ENCODE data around the gene NAA80.

DNA sequence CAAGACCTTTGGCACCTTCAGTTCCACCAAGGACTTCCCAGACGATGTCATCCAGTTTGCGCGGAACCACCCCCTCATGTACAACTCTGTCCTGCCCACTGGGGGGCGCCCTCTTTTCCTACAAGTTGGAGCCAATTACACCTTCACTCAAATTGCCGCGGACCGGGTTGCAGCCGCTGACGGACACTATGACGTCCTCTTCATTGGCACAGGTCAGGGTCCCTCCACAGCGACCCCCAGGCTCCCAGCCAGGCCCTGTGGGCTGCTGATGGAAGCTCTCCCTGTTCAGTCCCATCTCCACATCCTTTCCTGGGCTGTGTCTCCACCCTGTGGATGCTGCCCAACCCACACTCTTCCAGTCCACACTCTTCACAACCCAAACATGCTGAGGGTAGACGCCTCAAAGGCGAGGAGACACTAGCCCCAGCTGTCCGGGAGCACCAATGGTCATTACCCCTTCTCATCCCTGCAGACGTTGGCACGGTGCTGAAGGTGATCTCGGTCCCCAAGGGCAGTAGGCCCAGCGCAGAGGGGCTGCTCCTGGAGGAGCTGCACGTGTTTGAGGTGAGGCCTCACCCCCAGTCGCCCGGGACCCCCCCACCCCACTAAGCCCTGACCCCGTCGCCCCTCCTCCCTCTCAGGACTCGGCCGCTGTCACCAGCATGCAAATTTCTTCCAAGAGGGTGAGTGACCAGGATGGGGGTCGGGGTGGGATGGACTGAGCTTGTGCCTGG is 24.7 kb downstream of the NAA80 start:
- TF ChIP-seq, protein P1, sequence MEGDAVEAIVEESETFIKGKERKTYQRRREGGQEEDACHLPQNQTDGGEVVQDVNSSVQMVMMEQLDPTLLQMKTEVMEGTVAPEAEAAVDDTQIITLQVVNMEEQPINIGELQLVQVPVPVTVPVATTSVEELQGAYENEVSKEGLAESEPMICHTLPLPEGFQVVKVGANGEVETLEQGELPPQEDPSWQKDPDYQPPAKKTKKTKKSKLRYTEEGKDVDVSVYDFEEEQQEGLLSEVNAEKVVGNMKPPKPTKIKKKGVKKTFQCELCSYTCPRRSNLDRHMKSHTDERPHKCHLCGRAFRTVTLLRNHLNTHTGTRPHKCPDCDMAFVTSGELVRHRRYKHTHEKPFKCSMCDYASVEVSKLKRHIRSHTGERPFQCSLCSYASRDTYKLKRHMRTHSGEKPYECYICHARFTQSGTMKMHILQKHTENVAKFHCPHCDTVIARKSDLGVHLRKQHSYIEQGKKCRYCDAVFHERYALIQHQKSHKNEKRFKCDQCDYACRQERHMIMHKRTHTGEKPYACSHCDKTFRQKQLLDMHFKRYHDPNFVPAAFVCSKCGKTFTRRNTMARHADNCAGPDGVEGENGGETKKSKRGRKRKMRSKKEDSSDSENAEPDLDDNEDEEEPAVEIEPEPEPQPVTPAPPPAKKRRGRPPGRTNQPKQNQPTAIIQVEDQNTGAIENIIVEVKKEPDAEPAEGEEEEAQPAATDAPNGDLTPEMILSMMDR (IDR thresholded peaks at IDR 0.05; ENCODE audit: poor library complexity, severe bottlenecking): peak; percentile 69
- TF ChIP-seq EZH2 (IDR thresholded peaks at IDR 0.05; ENCODE audit: borderline replicate concordance, insufficient read depth, low read length, poor library complexity, severe bottlenecking): no peak
- TF ChIP-seq POLR2AphosphoS5 (IDR thresholded peaks at IDR 0.05): no peak
- TF ChIP-seq EP300 (conservative IDR thresholded peaks at IDR 0.05; ENCODE audit: poor library complexity, severe bottlenecking): no peak
- peak; percentile 62 for TF ChIP-seq SMC3 (conservative IDR thresholded peaks at IDR 0.05; ENCODE audit: poor library complexity)
- TF ChIP-seq, protein P2, sequence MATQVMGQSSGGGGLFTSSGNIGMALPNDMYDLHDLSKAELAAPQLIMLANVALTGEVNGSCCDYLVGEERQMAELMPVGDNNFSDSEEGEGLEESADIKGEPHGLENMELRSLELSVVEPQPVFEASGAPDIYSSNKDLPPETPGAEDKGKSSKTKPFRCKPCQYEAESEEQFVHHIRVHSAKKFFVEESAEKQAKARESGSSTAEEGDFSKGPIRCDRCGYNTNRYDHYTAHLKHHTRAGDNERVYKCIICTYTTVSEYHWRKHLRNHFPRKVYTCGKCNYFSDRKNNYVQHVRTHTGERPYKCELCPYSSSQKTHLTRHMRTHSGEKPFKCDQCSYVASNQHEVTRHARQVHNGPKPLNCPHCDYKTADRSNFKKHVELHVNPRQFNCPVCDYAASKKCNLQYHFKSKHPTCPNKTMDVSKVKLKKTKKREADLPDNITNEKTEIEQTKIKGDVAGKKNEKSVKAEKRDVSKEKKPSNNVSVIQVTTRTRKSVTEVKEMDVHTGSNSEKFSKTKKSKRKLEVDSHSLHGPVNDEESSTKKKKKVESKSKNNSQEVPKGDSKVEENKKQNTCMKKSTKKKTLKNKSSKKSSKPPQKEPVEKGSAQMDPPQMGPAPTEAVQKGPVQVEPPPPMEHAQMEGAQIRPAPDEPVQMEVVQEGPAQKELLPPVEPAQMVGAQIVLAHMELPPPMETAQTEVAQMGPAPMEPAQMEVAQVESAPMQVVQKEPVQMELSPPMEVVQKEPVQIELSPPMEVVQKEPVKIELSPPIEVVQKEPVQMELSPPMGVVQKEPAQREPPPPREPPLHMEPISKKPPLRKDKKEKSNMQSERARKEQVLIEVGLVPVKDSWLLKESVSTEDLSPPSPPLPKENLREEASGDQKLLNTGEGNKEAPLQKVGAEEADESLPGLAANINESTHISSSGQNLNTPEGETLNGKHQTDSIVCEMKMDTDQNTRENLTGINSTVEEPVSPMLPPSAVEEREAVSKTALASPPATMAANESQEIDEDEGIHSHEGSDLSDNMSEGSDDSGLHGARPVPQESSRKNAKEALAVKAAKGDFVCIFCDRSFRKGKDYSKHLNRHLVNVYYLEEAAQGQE (IDR thresholded peaks at IDR 0.05; ENCODE audit: borderline replicate concordance): no peak
- TF ChIP-seq TAF1 (IDR thresholded peaks at IDR 0.05; ENCODE audit: low read depth): no peak

All from neural cell (in vitro differentiated cells).